Right atrium auricular region (tissue), 2 donors: ENCODE results near the gene PMM2. TPM values are rescaled to one million over a fixed set of nuclear protein-coding genes. Genes with fewer than 3 reads are reported as not detected.
"Not testable (repeated sequence)": the region's sequence is repeated elsewhere in the genome, so short reads cannot be mapped to it uniquely, and the experiment has no call there.

Experiments
- DNase-seq: peaks from one replicate; pipeline ENCODE4 v3.0.0-alpha.2; 2019; ENCODE audit warnings: low spot score
- H3K27ac ChIP-seq, 2 donors: fragments of 200-600 bp; sonication (generic); 1 replicate in 1 of 2; 2 replicates in 1 of 2; pipeline ENCODE4 v1.5.1; 2016 to 2019
- H3K27me3 ChIP-seq, 2 donors: fragments of 200-600 bp; sonication (generic); one replicate each; pipeline versions ENCODE4 v1.5.1 to v1.6.0; 2017 to 2019
- H3K36me3 ChIP-seq: fragments of 200-600 bp; sonication (generic); one replicate; pipeline ENCODE4 v1.5.1; 2016
- H3K4me1 ChIP-seq, 2 donors: fragments of 200-600 bp; sonication (generic); one replicate each; pipeline versions ENCODE4 v1.5.1 to v1.6.0; 2017 to 2019
- H3K4me3 ChIP-seq, 2 donors: fragments of 200-600 bp; sonication (generic); 1 replicate in 1 of 2; 2 replicates in 1 of 2; pipeline ENCODE4 v1.5.1; 2017 to 2019; ENCODE audit warnings: mild to moderate bottlenecking in 1 of 2, moderate library complexity in 1 of 2
- H3K9me3 ChIP-seq, 2 donors: fragments of 200-600 bp; sonication (generic); one replicate each; pipeline ENCODE4 v1.5.1; 2019
- total RNA-seq, 2 donors: library from RNA; depleted of rRNA; stranded (reverse); fragments of >200 nt; gene quantifications; one replicate each; pipeline ENCODE4 v1.1.0, GENCODE V29; 2016
- TF ChIP-seq, protein P1 (sequence below), 2 donors: fragments of 200-600 bp; sonication (generic); IDR thresholded peaks; one replicate each; pipeline ENCODE4 v1.5.1; 2019; ENCODE audit warnings: antibody characterized with exemption in 2 of 2

Gene PMM2
- total RNA-seq, 2 donors from 2014 or later, result 14.5 to 20.5 TPM

DNA sequence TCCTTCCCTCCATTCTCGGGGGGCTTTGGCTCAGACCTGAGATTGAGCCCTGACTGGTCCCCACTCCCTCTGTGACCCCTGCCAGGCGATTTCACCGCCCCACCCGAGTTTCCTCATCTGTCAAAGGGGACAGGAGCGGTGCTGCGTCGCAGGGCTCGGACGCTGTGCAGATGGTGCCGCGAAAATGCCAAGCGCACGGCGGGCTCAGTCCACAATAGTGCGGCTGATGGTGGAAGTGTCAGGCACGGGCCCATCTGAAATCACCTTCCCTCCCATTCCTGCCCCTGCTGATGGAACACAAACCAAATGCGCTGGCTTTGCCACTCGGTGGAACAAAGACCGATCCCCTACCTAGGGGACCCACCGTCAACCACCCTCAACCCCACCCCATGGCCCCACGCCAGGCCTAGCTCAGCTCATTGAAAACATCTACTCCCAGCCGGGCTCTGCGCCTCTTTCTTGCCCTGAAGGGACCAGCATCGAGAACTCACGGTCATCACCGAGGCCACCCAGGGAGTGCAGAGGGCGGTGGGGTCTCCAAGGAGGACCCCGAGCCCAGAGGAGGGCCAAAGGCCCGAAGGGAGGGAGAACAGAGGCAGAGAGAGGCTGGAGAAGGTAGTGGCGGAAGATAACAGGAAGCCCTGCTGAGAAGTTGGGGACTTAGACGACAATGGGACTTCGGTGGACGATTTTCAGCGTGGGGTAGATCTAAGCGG is 69.7 kb downstream of the PMM2 start:
- DNase-seq, result no peak
- Histone ChIP-seq H3K36me3 (no peaks in the 10 kb centered on the region), H3K27me3 (no peaks in the 10 kb centered on the region), H3K9me3 (no peaks in the 10 kb centered on the region), H3K27ac (peak overlapping the region; percentile 72 to 83), H3K4me1 (peaks cover 0 to 60% of the 10 kb centered on the region in 2 donors), H3K4me3 (peak overlapping the region; percentile 47 to 72)
- TF ChIP-seq, protein P1, sequence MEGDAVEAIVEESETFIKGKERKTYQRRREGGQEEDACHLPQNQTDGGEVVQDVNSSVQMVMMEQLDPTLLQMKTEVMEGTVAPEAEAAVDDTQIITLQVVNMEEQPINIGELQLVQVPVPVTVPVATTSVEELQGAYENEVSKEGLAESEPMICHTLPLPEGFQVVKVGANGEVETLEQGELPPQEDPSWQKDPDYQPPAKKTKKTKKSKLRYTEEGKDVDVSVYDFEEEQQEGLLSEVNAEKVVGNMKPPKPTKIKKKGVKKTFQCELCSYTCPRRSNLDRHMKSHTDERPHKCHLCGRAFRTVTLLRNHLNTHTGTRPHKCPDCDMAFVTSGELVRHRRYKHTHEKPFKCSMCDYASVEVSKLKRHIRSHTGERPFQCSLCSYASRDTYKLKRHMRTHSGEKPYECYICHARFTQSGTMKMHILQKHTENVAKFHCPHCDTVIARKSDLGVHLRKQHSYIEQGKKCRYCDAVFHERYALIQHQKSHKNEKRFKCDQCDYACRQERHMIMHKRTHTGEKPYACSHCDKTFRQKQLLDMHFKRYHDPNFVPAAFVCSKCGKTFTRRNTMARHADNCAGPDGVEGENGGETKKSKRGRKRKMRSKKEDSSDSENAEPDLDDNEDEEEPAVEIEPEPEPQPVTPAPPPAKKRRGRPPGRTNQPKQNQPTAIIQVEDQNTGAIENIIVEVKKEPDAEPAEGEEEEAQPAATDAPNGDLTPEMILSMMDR (IDR thresholded peaks at IDR 0.05), result no peak

DNA sequence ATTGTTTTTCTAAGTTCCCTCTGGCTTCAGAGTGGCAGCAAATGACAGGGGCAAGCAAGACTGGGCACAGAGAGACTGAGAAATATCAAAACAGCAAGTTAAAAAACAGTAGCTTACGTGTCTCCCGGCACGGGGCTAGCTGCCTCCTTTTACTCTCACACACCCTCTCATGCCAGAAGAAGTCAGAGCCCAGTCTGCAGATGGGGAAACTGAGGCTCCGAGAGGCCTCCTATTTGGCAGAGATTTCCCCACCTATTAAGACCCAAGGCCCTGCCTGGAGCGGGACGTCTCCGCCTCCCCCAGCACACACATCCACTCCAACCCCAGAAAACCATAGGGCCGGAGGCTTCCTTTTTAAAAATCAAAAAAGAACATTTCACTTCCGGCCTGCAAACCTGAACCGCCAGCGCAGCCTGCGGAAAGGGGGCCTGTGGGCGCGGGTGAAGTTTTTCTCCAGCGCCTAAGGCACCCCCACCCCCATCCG is 70.3 kb downstream of the PMM2 start:
- H3K27ac ChIP-seq, result peak overlapping the region; percentile 72 to 83
- no peaks in the 10 kb centered on the region for H3K36me3 ChIP-seq
- H3K9me3 ChIP-seq, result no peaks in the 10 kb centered on the region
- peak overlapping the region; percentile 47 to 72 for H3K4me3 ChIP-seq
- H3K27me3 ChIP-seq, result no peaks in the 10 kb centered on the region
- TF ChIP-seq, protein P1 (IDR thresholded peaks at IDR 0.05), result no peak
- H3K4me1 ChIP-seq, result peaks cover 0 to 58% of the 10 kb centered on the region in 2 donors
- DNase-seq, result no peak

DNA sequence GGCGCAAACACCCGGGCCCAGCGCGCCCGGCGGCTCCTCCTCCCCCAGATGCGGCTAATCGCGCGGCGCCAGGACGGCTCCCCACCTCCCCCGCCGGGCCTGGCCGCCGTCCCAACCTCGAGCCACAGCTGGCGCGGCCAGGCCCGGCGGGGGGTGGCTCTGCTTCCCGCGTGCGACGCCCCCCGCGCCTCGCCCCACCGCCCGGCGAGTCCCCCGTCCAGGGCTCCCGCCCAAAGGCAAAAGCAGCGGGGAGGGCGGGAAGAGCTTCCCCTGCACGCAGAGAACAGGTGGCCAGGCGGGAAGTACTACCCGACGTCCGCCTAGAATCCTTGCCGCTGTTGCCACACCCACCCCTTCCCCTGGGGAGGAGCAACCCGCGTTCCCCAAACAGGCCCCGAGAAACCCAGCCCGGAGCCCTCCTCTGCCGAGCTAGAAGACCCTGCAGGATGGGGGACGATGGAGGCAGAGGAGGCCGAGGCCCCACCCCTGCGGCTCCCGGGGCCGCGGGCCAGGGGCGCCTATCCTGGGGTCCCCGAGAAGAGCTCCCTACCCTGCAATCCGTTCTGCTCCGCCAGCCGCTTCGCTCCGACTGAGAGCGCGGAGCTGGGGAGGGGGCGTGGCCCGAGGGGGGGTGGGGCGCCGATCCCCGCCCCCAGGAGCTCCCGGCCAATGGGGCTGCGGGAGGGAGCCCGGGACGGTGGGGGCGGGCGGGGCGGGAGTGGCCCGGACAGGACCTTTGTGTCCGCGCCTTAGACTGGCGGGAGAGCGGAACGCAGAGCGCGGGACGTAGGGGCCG is 71.0 kb downstream of the PMM2 start, which contains the start of gene CARHSP1:
TSS of gene CARHSP1 (minus strand) at position 591 of the 796 bp plus-strand sequence. CDS start 9,678 bp downstream, outside the sequence.
- Histone ChIP-seq H3K27ac (peak within 1 kb of the TSS; percentile 72 to 83), H3K27me3 (no peaks in the 10 kb centered on the region), H3K4me3 (peak within 1 kb of the TSS; percentile 47 to 72), H3K9me3 (no peaks in the 10 kb centered on the region), H3K4me1 (peaks cover 0 to 52% of the 10 kb centered on the region in 2 donors), H3K36me3 (no peaks in the 10 kb centered on the region)
- TF ChIP-seq, protein P1 (IDR thresholded peaks at IDR 0.05), result no peak
- peak; percentile 85 for DNase-seq

GRCh38 chr16:8869212-8869987 is 71.8 kb downstream of the PMM2 start:
- TF ChIP-seq, protein P1 (IDR thresholded peaks at IDR 0.05), result no peak
- Histone ChIP-seq H3K36me3 (no peaks in the 10 kb centered on the region), H3K27ac (peak overlapping the region in 1 of 2 donors; percentile 83), H3K4me3 (peak overlapping the region; percentile 47 to 72), H3K27me3 (no peaks in the 10 kb centered on the region), H3K4me1 (peaks cover 0 to 44% of the 10 kb centered on the region in 2 donors), H3K9me3 (no peaks in the 10 kb centered on the region)
- DNase-seq, result no peak

- DNase-seq, H3K9me3 ChIP-seq, H3K27ac ChIP-seq, H3K36me3 ChIP-seq, H3K27me3 ChIP-seq, H3K4me3 ChIP-seq: not testable (repeated sequence)
- H3K4me1 ChIP-seq, result peaks cover 0 to 39% of the 10 kb centered on the region in 2 donors
These were observed 72.3 kb downstream of the PMM2 start for GRCh38 chr16:8869988-8870241.
